HepG2 (cell line): Measurements from ENCODE around the gene HUNK.

Experiments
- ELF3 ChIP-seq: IDR thresholded peaks from 2 replicates; pipeline ENCODE4 v1.6.1; 2016; ENCODE audit warnings: missing genetic modification reagents, missing compliant biosample characterization
- POGZ ChIP-seq: sonication (generic); formaldehyde crosslinking; IDR thresholded peaks from 2 replicates; pipeline ENCODE4 v1.4.0; 2020; ENCODE audit warnings: mild to moderate bottlenecking, missing genetic modification reagents
- SIN3A ChIP-seq: IDR thresholded peaks from 2 replicates; pipeline ENCODE4 v1.6.1; 2011; ENCODE audit warnings: low read depth, mild to moderate bottlenecking, control low read depth, low read length, borderline replicate concordance
- ZNF292 ChIP-seq: sonication (generic); formaldehyde crosslinking; IDR thresholded peaks from 2 replicates; pipeline ENCODE4 v1.8.1; 2022; ENCODE audit warnings: mild to moderate bottlenecking, low read depth, missing genetic modification reagents, borderline replicate concordance

DNA sequence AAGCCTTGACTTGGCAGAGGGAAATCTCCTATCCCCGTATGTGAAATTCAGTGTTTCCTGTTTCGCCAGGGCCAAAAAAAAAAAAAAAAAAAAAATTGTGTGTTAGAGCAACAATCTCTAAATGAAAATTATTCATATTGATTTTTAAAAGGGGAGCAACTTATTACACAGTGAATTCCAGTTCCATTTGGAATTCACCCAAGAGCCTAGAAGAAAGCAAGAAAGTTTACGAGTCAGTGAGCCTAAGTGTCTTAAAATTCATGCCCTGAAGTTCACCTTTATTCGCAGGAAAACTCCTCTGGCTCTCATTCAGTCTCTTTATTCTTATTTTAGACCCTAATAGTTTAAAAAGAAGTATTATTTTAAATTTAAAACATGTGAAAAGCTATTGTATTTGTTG, 42.1 kb upstream of the HUNK start:
- TF ChIP-seq POGZ (CRISPR knock-in tag) (no peak), SIN3A (no peak), ZNF292 (no peak), ELF3 (no peak)
